Osteoblast (primary cell): ENCODE results near the gene DDX52. TPM values are rescaled to one million over a fixed set of nuclear protein-coding genes. Genes with fewer than 3 reads are reported as not detected.
A peak's percentile ranks its signal among the peaks of the same experiment; 100 is the strongest.

Source experiments
- DNase-seq: peaks from one replicate; pipeline ENCODE4 v3.0.0; 2011; ENCODE audit warnings: low spot score, mixed read lengths; ENCODE audit not compliant: insufficient read length; ENCODE audit errors: missing footprints
- H2AFZ ChIP-seq: 2 replicates; pipeline ENCODE4 v1.6.0; 2011; ENCODE audit warnings: mild to moderate bottlenecking, low read length
- H3K27ac ChIP-seq: 2 replicates; pipeline ENCODE4 v1.5.1; 2011; ENCODE audit warnings: mild to moderate bottlenecking, low read depth, low read length, moderate library complexity
- H3K27me3 ChIP-seq: 2 replicates; pipeline ENCODE4 v1.6.0; 2012; ENCODE audit warnings: mild to moderate bottlenecking, control low read depth, inconsistent platforms, low read length, moderate library complexity; ENCODE audit not compliant: insufficient read depth
- H3K36me3 ChIP-seq: 2 replicates; pipeline ENCODE4 v1.5.1; 2011; ENCODE audit warnings: mild to moderate bottlenecking, low read length, control low read depth, moderate library complexity; ENCODE audit not compliant: insufficient read depth
- H3K4me1 ChIP-seq: 2 replicates; pipeline ENCODE4 v1.5.1; 2011; ENCODE audit warnings: mild to moderate bottlenecking, low read length, control low read depth, moderate library complexity; ENCODE audit not compliant: insufficient read depth
- H3K4me2 ChIP-seq: 2 replicates; pipeline ENCODE4 v1.6.0; 2011; ENCODE audit warnings: mild to moderate bottlenecking, low read length; ENCODE audit not compliant: insufficient read depth
- H3K4me3 ChIP-seq: fragments of 200-600 bp; sonication (generic); 3 replicates; pipeline ENCODE4 v1.5.1; 2012; ENCODE audit warnings: mild to moderate bottlenecking, low read length, inconsistent platforms; ENCODE audit not compliant: insufficient read depth
- H3K79me2 ChIP-seq: 2 replicates; pipeline ENCODE4 v1.6.0; 2012; ENCODE audit warnings: mild to moderate bottlenecking, low read length, control low read depth, inconsistent platforms; ENCODE audit not compliant: insufficient read depth
- H3K9me3 ChIP-seq: 2 replicates; pipeline ENCODE4 v1.5.1; 2011; ENCODE audit warnings: low read depth, low read length, control low read depth
- H4K20me1 ChIP-seq: 2 replicates; pipeline ENCODE4 v1.6.0; 2012; ENCODE audit warnings: mild to moderate bottlenecking, low read length, control low read depth; ENCODE audit not compliant: insufficient read depth
- CTCF ChIP-seq: IDR thresholded peaks from 2 replicates; pipeline ENCODE4 v1.5.1; 2011; ENCODE audit warnings: mild to moderate bottlenecking, low read depth, low read length, moderate library complexity; ENCODE audit errors: extremely low read depth
- total RNA-seq: library from RNA; depleted of rRNA; stranded (reverse); fragments of >200 nt; gene quantifications from 2 replicates; pipeline ENCODE4 v1.2.3, GENCODE V29; 2012

DDX52 gene
- total RNA-seq, 1 donor, result 29.3 TPM

GRCh38 chr17:37664214-37664613, 21.0 kb upstream of the DDX52 start:
- H4K20me1 ChIP-seq, result no peaks in the 10 kb centered on the region
- H3K4me3 ChIP-seq, result no peak overlapping the region
- no peak for DNase-seq
- no peak for TF ChIP-seq CTCF
- no peaks in the 10 kb centered on the region for H3K79me2 ChIP-seq
- no peaks in the 10 kb centered on the region for H3K9me3 ChIP-seq
- no peak overlapping the region for H3K27ac ChIP-seq
- no peak overlapping the region for H3K4me2 ChIP-seq
- H3K27me3 ChIP-seq, result peaks cover 5% of the 10 kb centered on the region
- no peaks in the 10 kb centered on the region for H3K4me1 ChIP-seq
- no peak overlapping the region for H2AFZ ChIP-seq
- H3K36me3 ChIP-seq, result no peaks in the 10 kb centered on the region

GRCh38 chr17:37662353-37662752, 19.1 kb upstream of the DDX52 start:
- Histone ChIP-seq H3K79me2 (no peaks in the 10 kb centered on the region), H3K27ac (no peak overlapping the region), H3K9me3 (no peaks in the 10 kb centered on the region), H3K27me3 (peaks cover 5% of the 10 kb centered on the region), H2AFZ (no peak overlapping the region), H3K4me1 (no peaks in the 10 kb centered on the region), H4K20me1 (no peaks in the 10 kb centered on the region), H3K36me3 (no peaks in the 10 kb centered on the region), H3K4me3 (no peak overlapping the region), H3K4me2 (no peak overlapping the region)
- DNase-seq, result no peak
- no peak for TF ChIP-seq CTCF

GRCh38 chr17:37661400-37662014, 18.3 kb upstream of the DDX52 start:
- DNase-seq, result no peak
- H3K9me3 ChIP-seq, result no peaks in the 10 kb centered on the region
- H2AFZ ChIP-seq, result no peak overlapping the region
- H3K4me1 ChIP-seq, result no peaks in the 10 kb centered on the region
- TF ChIP-seq CTCF, result peak; percentile 19
- H3K4me2 ChIP-seq, result no peak overlapping the region
- no peak overlapping the region for H3K4me3 ChIP-seq
- no peaks in the 10 kb centered on the region for H3K79me2 ChIP-seq
- peaks cover 5% of the 10 kb centered on the region for H3K27me3 ChIP-seq
- no peaks in the 10 kb centered on the region for H4K20me1 ChIP-seq
- H3K36me3 ChIP-seq, result no peaks in the 10 kb centered on the region
- H3K27ac ChIP-seq, result no peak overlapping the region

- no peaks in the 10 kb centered on the region for H3K9me3 ChIP-seq
- H3K27me3 ChIP-seq, result peaks cover 5% of the 10 kb centered on the region
- no peaks in the 10 kb centered on the region for H3K79me2 ChIP-seq
- no peaks in the 10 kb centered on the region for H3K4me1 ChIP-seq
- H3K4me3 ChIP-seq, result no peak overlapping the region
- H4K20me1 ChIP-seq, result no peaks in the 10 kb centered on the region
- no peak overlapping the region for H3K27ac ChIP-seq
- DNase-seq, result no peak
- H2AFZ ChIP-seq, result no peak overlapping the region
- no peak overlapping the region for H3K4me2 ChIP-seq
- no peak for TF ChIP-seq CTCF
- no peaks in the 10 kb centered on the region for H3K36me3 ChIP-seq
Measured at GRCh38 chr17:37659925-37660324, 16.7 kb upstream of the DDX52 start.
